Vagina (tissue), 2 donors: Measurements from ENCODE around the gene PLXDC1.

Experiments
- POLR2AphosphoS5 ChIP-seq, 2 donors: sonication (generic); formaldehyde crosslinking; IDR thresholded peaks; one replicate each; pipeline ENCODE4 v1.9.0; 2017; ENCODE audit warnings: antibody characterized with exemption in 2 of 2, mild to moderate bottlenecking in 2 of 2, low read depth in 1 of 2; ENCODE audit not compliant: insufficient read depth in 1 of 2
- TF ChIP-seq, protein P1 (sequence below), 3 experiments: fragments of 450-650 bp in 2 of 3; fragments of 200-600 bp in 1 of 3; sonication (generic) in 1 of 3; IDR thresholded peaks; one replicate each; pipeline ENCODE4 v1.5.1; 2017 to 2019; ENCODE audit warnings: antibody characterized with exemption in 3 of 3, mild to moderate bottlenecking in 2 of 3, moderate library complexity in 2 of 3

GRCh38 chr17:39022924-39023323, 128.5 kb downstream of the PLXDC1 start:
- TF ChIP-seq, protein P1, sequence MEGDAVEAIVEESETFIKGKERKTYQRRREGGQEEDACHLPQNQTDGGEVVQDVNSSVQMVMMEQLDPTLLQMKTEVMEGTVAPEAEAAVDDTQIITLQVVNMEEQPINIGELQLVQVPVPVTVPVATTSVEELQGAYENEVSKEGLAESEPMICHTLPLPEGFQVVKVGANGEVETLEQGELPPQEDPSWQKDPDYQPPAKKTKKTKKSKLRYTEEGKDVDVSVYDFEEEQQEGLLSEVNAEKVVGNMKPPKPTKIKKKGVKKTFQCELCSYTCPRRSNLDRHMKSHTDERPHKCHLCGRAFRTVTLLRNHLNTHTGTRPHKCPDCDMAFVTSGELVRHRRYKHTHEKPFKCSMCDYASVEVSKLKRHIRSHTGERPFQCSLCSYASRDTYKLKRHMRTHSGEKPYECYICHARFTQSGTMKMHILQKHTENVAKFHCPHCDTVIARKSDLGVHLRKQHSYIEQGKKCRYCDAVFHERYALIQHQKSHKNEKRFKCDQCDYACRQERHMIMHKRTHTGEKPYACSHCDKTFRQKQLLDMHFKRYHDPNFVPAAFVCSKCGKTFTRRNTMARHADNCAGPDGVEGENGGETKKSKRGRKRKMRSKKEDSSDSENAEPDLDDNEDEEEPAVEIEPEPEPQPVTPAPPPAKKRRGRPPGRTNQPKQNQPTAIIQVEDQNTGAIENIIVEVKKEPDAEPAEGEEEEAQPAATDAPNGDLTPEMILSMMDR (IDR thresholded peaks at IDR 0.05) = no peak
- no peak for TF ChIP-seq POLR2AphosphoS5 (IDR thresholded peaks at IDR 0.05; ENCODE audit: insufficient read depth in 1 of 2, low read depth in 1 of 2)
